Endothelial cell (in vitro differentiated cells): ENCODE results near the gene DNAH17. TPM values are rescaled to one million over a fixed set of nuclear protein-coding genes. Genes with fewer than 3 reads are reported as not detected.

Experiments used
- DNase-seq: peaks from one replicate; pipeline ENCODE4 v3.0.0; 2021; ENCODE audit warnings: low spot score
- H3K27ac Mint-ChIP-seq: one replicate; pipeline ENCODE4 v1.8.0; 2021; ENCODE audit warnings: mixed read lengths, inconsistent platforms; ENCODE audit not compliant: unreplicated experiment
- H3K27me3 Mint-ChIP-seq: one replicate; pipeline ENCODE4 v1.8.0; 2021; ENCODE audit warnings: mild to moderate bottlenecking, moderate library complexity, mixed read lengths, inconsistent platforms; ENCODE audit not compliant: unreplicated experiment
- H3K36me3 Mint-ChIP-seq: one replicate; pipeline ENCODE4 v1.8.0; 2021; ENCODE audit warnings: mild to moderate bottlenecking, low read depth, mixed read lengths, inconsistent platforms; ENCODE audit not compliant: unreplicated experiment
- H3K4me1 Mint-ChIP-seq: one replicate; pipeline ENCODE4 v1.8.0; 2021; ENCODE audit warnings: mild to moderate bottlenecking, mixed read lengths, inconsistent platforms; ENCODE audit not compliant: unreplicated experiment
- H3K4me3 Mint-ChIP-seq: one replicate; pipeline ENCODE4 v1.8.0; 2021; ENCODE audit warnings: mild to moderate bottlenecking, mixed read lengths, inconsistent platforms; ENCODE audit not compliant: unreplicated experiment
- H3K9me3 Mint-ChIP-seq: one replicate; pipeline ENCODE4 v1.8.0; 2021; ENCODE audit warnings: mixed read lengths, inconsistent platforms; ENCODE audit not compliant: unreplicated experiment
- CTCF ChIP-seq: fragments of 200-600 bp; sonication (generic); IDR thresholded peaks from one replicate; pipeline ENCODE4 v1.5.0; 2021; ENCODE audit warnings: antibody characterized with exemption; ENCODE audit not compliant: unreplicated experiment
- total RNA-seq: library from RNA; stranded (reverse); fragmentation: NEBNext Ultra II Directional; extraction: Animal tissue kit (Norgen Biotek cat#: 25700); gene quantifications from one replicate; pipeline ENCODE4 v1.2.1, GENCODE V29; 2021; ENCODE audit not compliant: unreplicated experiment

Gene DNAH17
- total RNA-seq, 1 donor from 2014 or later = 1.0 TPM

GRCh38 chr17:78488867-78489634 lies 88.1 kb downstream of the DNAH17 start:
- no peak for DNase-seq
- Mint-ChIP-seq H3K9me3 (no peaks in the 10 kb centered on the region), H3K27me3 (peaks cover 12% of the 10 kb centered on the region), H3K36me3 (no peaks in the 10 kb centered on the region), H3K27ac (no peak overlapping the region), H3K4me3 (no peak overlapping the region), H3K4me1 (peaks cover 17% of the 10 kb centered on the region)
- TF ChIP-seq CTCF = no peak

- Mint-ChIP-seq H3K4me1 (peaks cover 12% of the 10 kb centered on the region), H3K9me3 (no peaks in the 10 kb centered on the region), H3K27ac (no peak overlapping the region)
Measured at GRCh38 chr17:78488156-78488555, 89.0 kb downstream of the DNAH17 start.

GRCh38 chr17:78486946-78487680 lies 90.1 kb downstream of the DNAH17 start:
- no peaks in the 10 kb centered on the region for H3K36me3 Mint-ChIP-seq
- DNase-seq = no peak
- H3K9me3 Mint-ChIP-seq = no peaks in the 10 kb centered on the region
- peak overlapping the region; percentile 9 for H3K4me3 Mint-ChIP-seq
- H3K27me3 Mint-ChIP-seq = peaks cover 13% of the 10 kb centered on the region
- H3K27ac Mint-ChIP-seq = no peak overlapping the region
- TF ChIP-seq CTCF = no peak
- H3K4me1 Mint-ChIP-seq = peaks cover 12% of the 10 kb centered on the region

More at GRCh38 chr17:78488156-78488555, 89.0 kb downstream of the DNAH17 start:
- DNase-seq = no peak
- H3K4me3 Mint-ChIP-seq = no peak overlapping the region
- H3K36me3 Mint-ChIP-seq = no peaks in the 10 kb centered on the region
- TF ChIP-seq CTCF = no peak
- H3K27me3 Mint-ChIP-seq = peaks cover 12% of the 10 kb centered on the region

- peaks cover 12% of the 10 kb centered on the region for H3K4me1 Mint-ChIP-seq
- H3K9me3 Mint-ChIP-seq = no peaks in the 10 kb centered on the region
- no peaks in the 10 kb centered on the region for H3K36me3 Mint-ChIP-seq
- peaks cover 9% of the 10 kb centered on the region for H3K27me3 Mint-ChIP-seq
- DNase-seq = no peak
- no peak for TF ChIP-seq CTCF
- H3K4me3 Mint-ChIP-seq = peak overlapping the region; percentile 9
- no peak overlapping the region for H3K27ac Mint-ChIP-seq
Measured at GRCh38 chr17:78486228-78486802, 90.9 kb downstream of the DNAH17 start.
